DLD1 (cell line): Measurements from ENCODE around the gene SNTG2.
"Not testable (repeated sequence)": the region's sequence is repeated elsewhere in the genome, so short reads cannot be mapped to it uniquely, and the experiment has no call there.

Source experiments
- in situ Hi-C: cut with HindIII; loops from 2 replicates; pipeline ENCODE4 v1.10.0; 2017; ENCODE audit warnings: low sequenced_read_pairs

The SNTG2 gene

DNA sequence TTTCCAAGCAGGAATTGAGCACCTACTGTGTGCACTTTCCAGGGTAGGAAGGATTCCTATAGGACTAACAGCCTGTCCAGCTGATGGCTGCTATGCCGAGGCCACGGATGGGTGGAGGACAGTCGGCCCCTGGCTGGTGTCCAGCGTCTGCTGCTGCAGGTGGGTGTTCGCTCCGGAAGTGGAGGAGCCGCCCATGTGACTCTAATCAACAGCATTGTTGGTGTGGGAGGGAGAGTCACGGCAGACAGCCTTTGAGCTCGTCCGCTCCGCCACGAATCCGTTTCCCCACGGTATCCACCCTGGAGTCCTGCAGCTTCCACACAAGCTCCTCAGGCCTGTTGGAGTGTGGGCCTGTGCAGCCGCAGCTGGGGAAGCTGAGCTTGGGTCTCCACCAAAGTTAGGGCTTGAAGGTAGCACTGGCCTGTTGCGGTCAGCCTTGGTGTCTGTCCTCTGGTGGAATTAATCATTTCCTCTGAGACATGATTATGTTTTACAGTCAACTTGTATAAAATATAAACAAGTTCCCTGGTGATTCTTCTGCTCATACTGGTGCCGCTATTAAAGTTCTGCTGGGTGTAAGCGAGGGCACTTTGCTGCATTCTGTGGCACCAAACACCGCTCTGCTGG is 276.7 kb downstream of the SNTG2 start:
- in situ Hi-C loops, result no loop called here

DNA sequence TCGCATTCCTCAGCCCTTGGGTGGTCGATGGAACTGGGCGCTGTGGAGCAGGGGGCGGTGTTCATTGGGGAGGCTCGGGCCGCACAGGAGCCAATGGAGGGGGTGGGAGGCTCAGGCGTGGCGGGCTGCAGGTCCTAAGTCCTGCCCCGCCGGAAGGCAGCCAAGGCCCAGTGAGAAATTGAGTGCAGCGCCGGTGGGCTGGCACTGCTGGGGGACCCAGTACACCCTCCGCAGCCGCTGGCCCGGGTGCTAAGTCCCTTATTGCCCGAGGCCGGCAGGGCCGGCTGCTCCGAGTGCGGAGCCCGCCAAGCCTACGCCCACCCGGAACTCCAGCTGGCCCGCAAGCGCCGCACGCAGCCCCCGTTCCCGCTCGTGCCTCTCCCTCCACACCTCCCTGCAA is 278.9 kb downstream of the SNTG2 start:
- in situ Hi-C loops, result not testable (repeated sequence)

DNA sequence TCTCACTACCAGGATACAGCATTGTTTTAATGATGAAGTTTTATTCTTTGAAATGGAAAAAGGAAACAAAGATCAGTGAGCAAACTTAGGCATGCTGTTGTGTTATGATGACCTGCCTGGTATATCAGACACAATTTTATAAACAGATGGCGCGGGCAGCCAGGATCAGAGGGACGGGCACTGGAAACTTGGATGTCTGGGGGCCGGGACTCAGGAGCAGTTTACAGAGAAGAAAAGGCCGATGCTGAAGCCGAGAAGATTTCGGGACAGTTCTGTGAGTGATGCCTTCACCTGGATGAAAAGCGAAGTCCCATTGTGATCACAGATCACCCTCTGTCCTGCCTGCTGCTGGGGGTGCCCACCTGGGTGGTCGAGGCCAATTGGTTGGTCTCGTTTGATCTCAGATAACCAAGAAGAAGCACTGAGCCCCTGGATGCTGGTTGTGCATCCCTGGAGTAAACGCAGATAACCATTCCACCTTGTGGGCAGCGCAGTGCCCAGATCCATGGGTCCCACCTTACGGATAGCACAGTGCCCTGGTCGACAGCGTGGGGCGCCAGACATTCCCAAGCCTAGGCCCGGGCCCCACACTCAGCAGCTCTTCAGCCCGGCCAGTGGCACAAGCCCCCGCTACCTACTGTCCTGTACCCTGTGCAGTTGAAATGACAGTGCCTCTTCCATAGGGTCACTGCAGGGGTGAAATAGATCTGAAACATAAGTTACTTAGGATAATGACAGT is 279.7 kb downstream of the SNTG2 start:
- in situ Hi-C loops, result no loop called here

DNA sequence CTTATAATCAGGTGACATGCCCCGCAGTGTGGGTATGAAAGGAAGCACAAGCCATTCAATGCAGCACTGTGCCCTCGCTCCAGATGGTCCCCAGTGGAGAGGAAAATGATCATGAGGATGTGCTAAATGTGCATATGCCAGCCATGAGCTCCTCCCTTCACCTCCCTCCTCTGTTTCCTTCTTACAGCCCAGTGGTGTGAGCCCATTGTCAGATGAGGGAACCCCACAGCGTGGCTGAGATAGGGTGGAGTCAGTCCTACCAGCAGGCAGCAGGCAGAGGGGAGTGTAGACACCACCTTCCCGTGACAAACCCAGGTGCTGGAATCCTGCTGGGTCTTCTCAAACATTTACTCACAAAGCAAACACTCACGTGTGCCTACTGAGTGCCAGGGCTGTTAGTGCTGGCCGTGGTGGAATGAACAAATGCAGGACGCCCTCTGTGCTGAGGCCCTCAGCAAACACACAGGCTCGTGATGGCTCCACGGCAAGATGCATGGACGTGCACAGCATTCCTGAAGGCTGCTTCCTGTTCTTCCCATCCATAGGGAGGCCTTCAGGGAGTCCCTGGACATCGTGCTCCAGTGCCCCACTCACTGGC is 280.9 kb downstream of the SNTG2 start:
- in situ Hi-C loops, result no loop called here

DNA sequence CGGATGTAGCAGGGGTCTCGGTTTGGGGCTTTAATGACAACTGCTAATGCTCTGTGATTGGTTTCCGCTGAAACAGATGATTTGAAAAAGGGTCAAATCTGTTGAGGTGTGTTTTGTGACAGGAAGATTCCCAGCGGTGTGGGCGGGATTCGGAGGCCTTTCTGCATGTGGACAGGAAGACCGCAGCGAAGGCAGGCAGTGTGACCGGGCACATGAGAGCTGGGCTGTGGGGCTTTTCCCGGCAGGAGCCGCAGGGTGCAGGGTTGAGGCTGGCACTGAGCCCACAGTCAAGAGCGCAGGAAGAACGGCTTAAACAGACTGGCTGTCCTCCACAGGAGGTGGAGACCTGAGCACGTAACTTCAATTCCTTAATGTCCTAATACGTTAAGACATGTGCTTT is 282.6 kb downstream of the SNTG2 start:
- in situ Hi-C loops, result no loop called here

DNA sequence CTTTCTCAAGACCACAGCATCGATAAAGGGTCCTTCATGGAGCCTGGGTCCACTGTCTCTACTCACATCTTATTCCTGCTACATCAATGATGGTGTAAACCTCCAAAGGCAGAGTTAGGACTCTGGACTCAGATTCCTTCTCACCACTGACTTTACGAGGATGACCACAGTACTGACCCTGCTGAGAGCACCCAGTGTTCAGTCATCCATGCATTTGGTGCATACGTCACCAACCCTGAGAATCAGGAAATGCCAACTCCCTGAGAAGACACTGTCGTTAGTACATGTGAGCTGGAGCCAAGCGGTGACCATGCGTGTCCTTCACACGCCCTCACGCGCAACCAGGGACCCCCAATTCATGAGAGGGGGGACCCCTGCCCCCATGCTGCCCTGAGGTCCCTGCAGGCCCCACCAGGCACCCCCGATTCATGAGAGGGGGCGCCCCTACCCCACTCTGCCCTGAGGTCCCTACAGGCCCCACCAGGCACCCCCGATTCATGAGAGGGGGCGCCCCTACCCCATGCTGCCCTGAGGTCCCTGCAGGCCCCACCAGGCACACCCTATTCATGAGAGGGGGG is 284.2 kb downstream of the SNTG2 start:
- in situ Hi-C loops, result no loop called here

DNA sequence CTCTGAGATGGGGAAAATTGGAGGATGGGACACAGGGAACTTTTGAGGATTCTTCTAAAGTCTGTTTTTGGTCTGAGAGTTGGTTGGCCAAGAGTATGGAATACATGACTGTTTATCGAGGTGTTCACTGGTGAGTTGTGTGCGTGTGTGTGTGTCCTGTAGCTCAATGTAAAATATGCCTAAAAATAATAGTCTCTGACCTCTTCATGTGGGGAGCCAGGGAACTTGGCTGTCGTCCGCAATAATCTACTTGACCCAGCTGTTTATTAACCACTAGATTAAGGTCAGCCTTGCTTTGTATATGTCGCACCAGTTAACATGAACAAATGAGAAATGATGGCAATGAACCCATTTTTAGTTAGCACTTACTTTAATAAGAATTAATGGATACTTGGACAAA is 285.2 kb downstream of the SNTG2 start:
- in situ Hi-C loops, result no loop called here

DNA sequence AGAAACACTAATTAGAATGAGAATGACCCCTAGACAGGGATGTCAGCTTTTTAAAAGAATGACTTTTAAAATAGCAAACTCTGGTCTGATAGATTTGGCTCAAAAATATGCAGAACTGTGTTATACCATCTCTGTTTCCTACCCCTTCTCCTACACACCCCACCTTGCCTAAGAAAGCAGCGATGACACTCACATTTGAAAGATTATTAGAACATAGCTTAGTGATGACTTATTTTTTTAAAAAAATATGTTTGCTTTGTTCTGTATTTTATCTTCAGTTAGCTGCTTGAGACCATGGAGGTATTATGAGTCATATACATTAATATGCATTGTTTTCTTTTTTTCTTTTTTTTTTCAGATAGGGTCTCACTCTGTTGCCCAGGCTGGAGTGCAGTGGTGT is 286.0 kb downstream of the SNTG2 start:
- in situ Hi-C loops, result no loop called here

DNA sequence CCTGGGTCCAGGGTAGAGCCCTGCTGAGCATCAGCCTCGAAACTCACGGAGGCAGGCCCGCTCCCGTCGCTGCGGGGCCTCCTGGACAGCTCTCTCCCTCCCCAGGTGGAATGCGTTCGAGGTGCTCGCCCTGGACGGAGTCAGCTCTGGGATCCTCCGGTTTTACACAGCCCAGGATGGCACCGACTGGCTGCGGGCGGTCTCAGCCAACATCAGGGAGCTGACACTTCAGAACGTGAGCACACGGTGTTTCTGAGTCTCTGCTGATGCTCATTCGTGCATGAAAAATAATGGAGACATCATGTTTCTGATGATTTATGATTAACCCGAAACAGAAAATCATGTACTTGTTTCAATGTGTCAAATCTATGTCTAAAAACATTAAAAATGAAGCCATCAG is 287.1 kb downstream of the SNTG2 start:
- in situ Hi-C loops, result no loop called here

DNA sequence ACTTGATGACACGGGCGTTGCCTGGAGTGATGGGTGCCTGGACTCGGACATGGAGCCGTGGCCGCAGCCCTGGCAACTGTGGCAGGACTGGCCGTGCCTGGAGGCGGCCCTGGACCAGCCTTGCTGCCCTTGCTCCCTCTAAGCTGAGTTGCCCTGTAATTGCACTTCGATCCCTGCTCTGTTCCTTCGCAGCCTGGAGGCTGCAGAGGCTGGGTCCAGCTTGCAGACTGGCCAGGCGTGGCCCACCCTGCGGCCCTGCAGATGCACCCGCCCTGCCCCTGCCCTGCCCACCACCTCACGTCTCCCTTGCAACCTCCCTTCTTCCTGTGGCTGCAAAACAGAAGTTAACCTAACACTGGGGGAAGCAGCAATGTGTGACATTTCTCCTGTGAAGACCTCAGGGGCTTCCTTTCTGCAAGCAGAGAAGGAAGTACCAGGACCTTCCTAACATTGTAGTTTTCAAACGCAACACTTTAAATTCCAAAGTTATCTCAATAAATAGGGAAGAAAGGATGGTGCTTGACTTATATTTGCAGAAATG is 288.0 kb downstream of the SNTG2 start:
- in situ Hi-C loops, result no loop called here

DNA sequence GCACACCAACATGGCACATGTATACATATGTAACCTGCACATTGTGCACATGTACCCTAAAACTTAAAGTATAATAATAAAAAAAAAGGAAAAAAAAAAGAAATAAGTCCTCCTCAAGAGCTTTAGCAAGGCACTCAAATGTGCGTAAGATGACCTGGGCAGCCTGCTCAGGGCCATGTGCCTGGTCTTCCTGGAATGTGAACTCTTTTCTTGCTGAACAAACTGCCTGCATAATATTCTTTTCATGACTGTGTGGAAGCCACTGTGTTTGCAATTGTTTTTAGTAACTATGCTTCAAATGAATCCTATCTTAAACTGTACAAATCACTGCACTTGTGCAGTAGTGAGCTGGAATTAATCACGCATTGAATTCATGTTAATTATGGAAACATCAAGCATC is 294.5 kb downstream of the SNTG2 start:
- in situ Hi-C loops, result no loop called here

DNA sequence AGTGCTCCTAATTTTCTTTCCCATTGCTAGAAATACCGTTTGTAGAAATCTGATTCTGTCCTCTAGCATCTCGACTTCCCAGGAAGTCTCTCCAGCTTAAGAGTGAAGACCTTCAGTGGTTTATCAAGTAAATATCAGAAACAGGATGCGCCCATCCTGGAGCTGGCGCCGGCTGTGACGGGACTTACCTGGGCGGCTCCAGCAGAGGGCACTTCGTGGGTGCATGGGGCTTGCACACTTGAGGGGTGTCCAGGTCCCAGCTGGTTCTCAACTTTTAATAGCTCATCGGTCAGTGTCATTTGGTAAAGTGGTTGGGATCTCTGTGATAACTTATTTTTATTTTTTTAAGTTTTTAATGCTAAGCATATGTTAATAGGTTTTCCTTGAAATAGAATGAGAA is 295.6 kb downstream of the SNTG2 start:
- in situ Hi-C loops, result no loop called here

DNA sequence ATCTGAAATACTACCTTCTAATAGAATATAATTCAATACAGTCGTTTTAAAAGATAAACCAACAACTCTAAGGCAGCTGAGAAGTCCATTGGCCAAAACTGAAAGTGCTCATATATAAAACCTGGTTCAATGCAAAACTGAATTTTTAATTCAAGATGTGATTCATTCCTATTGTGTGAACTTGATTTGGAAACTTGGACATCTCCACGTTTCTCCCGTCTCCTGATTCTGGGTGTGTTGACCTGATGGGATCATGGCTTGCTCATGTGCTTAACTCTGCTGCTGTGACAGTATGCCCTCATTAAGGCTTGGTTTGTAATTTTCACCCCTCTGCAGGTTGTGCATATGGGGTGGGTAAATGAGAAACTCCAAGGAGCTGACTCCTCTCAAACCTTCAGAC is 296.3 kb downstream of the SNTG2 start:
- in situ Hi-C loops, result no loop called here

DNA sequence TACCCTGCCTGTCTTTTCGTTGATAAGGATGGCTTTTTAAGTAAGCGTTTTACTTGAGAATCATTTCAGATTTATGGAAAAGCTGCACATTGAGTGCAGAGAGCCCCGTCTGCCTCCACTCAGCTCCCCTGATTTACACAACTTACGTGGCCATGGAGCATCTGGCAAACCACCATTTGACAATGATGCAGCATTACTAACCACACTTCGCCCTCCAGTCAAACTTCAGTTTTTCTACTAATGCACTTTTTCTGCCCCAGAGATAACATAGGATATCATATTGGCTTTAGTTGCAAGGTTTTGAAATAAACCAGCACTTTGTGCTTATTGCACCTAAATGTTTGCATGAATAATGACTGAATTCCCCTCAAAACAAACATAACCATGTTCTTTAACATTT is 297.5 kb downstream of the SNTG2 start:
- in situ Hi-C loops, result no loop called here

DNA sequence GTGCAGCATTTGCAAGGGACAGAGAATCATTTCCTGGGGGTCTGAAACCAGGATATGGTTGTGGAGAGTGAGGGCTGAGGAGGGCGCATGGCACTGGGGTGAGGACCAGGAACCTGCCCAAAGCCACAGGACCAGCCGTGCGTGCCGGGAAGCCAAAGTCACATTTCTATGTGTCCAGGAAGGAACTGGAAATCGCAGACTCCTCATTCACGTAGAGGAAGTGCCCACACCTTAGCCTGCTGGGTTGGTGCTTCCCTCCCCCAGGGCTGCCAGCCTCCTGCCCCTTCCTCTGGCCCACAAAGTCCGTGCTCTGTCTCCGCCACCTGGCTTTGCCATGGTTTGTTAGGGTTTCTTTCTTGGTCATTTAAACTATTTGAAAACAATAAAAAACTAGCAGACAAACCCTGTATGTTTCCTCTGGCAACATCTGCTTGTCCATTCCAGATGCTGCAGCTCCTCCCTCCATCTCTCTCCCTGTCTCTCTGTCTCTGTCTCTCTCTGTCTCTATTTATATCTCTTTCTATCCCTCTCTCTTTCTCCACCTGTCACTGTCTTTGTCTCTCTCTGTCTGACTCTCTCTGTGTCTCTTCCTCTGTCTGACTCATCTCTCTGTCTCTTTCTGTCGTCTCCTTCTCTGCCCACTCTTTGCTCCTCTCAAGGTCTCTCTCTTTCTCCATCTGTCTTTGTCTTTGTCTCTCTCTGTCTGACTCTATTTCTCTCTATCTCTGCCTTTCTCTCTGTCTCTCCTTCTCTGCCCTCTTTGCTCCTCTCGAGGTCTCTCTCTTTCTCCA is 299.4 kb downstream of the SNTG2 start:
- in situ Hi-C loops, result no loop called here

DNA sequence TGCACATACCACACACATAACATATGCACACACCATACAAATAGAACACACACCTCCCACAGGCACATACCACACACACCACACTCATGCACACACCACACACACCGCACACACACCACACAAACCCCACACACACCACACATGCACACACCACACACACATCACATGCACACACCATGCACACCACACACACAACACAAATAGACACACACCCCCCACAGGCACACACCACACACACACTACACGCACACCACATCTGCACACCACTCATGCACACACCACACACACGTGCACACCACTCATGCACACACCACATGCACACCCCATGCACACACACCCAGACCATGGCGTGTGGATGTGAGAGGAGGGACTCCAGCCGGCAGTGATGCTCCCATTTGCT is 300.9 kb downstream of the SNTG2 start:
- in situ Hi-C loops, result no loop called here

DNA sequence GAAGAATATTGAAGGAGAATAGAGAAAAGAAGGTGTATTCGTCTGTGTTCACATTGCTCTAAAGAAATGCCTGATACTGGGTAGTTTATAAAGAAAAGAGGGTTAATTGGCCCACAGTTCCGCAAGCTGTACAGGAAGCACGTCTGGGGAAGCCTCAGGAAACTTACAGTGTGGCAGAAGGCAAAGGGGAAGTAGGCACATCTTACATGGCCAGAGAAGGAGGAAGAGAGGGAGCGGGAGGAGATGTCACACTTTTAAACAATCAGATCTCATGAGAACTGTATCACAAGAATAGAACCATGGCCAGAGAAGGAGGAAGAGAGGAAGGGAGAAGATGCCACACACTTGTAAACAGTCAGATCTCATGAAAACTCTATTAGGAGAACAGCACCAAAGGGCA is 303.0 kb downstream of the SNTG2 start:
- in situ Hi-C loops, result no loop called here

DNA sequence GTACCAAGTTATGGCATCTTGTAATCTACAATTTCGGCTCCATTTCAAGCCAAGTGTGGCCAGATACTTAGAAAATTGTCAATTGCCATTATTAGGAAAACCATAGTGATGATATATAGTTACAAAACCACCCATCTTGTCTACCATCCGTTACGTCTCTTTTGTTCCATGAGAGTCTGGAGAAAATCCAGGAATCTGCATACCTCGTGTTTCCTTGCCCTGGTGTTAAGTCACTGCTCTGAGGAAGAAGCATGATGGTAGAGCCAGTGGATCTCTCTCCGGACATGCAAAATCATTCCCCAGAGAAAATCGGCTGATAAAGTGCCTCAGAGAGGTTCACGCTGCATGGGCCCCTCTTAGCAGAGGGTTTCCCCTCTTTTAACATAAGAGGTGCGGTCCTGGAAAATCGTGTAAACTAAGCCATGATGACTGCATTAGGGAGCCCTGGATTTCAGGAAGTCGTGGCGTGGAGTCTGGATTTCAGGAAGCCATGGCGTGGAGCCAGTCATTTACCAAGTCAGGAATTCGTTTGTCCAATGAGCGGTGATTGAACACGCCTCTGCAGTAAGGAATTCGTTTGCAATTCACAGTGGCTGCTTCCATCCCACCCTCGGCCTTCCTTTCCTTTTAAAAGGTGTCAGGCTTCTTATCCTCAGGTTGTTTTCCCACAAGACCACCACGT is 304.2 kb downstream of the SNTG2 start:
- in situ Hi-C loops, result no loop called here

DNA sequence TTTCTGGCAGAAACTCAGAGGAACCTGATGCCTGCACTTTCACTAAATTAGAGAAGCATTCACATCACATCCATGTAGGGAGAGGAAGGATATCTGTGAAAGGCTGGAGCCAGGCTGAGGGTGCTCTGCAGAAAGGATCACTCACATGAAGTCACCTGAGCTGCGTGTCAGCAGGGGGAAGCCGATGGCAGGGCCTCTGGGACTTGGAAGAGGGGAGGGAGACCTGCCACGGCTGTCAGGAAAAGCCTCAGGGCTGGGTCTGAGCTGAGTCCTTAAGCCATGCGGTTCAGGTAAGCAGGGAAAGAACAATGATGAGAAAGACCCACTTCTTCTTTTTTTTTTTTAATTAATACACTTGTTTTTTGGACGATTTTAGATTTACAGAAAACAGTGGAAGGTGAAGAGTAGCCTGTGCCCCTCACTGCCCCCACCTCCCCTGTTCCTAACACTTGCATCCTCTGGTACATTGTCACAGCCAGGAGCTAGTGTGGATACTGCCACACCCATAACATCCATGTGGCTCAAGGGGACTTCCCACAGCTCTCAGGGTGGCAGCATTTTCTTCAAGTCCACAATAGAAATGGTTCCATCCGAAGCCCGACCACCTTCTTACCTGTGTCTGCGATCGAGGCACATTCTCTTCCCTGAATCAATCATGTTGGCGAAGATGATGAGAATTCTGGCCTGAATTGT is 306.1 kb downstream of the SNTG2 start:
- in situ Hi-C loops, result no loop called here

DNA sequence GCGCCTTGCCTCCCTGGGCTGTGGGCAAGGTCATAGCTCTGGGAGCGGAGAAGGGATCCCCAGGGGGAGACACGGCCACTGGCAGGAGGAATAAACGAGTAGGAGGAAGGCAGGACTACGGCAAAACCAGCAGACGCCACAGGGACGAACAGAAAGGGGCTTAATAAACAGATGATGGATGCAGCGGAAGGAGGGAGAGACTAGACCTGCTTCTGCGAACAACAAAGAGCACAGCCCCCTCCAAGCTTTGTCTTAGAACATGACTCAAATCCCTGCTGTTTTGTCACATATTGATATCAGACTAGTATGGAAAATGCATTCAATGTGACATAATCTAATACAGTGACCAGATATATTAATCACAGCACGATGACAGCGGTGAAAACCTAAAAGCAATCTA is 306.7 kb downstream of the SNTG2 start:
- in situ Hi-C loops, result no loop called here
